Neural progenitor cell (in vitro differentiated cells): ENCODE data around the gene SPARCL1. TPM values are rescaled to one million over a fixed set of nuclear protein-coding genes. Genes with fewer than 3 reads are reported as not detected.

Source experiments
- DNase-seq: peaks from one replicate; pipeline ENCODE4 v3.0.0-alpha.2; 2016; ENCODE audit warnings: low spot score
- H2AFZ ChIP-seq: fragments of 200-600 bp; sonication (generic); replicated peaks from 2 replicates; pipeline ENCODE4 v1.6.1; 2016; ENCODE audit warnings: antibody characterized with exemption
- H3F3A ChIP-seq: fragments of 200-600 bp; sonication (generic); 2 replicates; pipeline ENCODE4 v1.6.1; 2016; ENCODE audit warnings: antibody characterized with exemption, low read depth
- H3K27ac ChIP-seq: fragments of 200-600 bp; sonication (generic); 2 replicates; pipeline ENCODE4 v1.5.1; 2016; ENCODE audit warnings: mild to moderate bottlenecking
- H3K27me3 ChIP-seq: fragments of 200-600 bp; sonication (generic); 2 replicates; pipeline ENCODE4 v1.6.1; 2016; ENCODE audit warnings: mild to moderate bottlenecking, moderate library complexity
- H3K36me3 ChIP-seq: fragments of 200-600 bp; sonication (generic); 2 replicates; pipeline ENCODE4 v1.5.1; 2016
- H3K4me1 ChIP-seq: fragments of 200-600 bp; sonication (generic); 2 replicates; pipeline ENCODE4 v1.6.1; 2016; ENCODE audit warnings: mixed run types
- H3K4me2 ChIP-seq: fragments of 200-600 bp; sonication (generic); 2 replicates; pipeline ENCODE4 v1.6.1; 2016
- H3K4me3 ChIP-seq: fragments of 200-600 bp; sonication (generic); 2 replicates; pipeline ENCODE4 v1.5.1; 2016
- H3K79me2 ChIP-seq: fragments of 200-600 bp; sonication (generic); 2 replicates; pipeline ENCODE4 v1.6.1; 2016; ENCODE audit warnings: low read depth
- H3K9ac ChIP-seq: fragments of 200-600 bp; sonication (generic); 2 replicates; pipeline ENCODE4 v1.6.1; 2016
- H3K9me3 ChIP-seq: fragments of 200-600 bp; sonication (generic); 2 replicates; pipeline ENCODE4 v1.5.1; 2016; ENCODE audit warnings: low read depth
- H4K20me1 ChIP-seq: fragments of 200-600 bp; sonication (generic); 2 replicates; pipeline ENCODE4 v1.6.1; 2016; ENCODE audit warnings: low read depth
- H3K27ac Mint-ChIP-seq: 3 replicates; pipeline ENCODE4 v1.8.0; 2021; ENCODE audit warnings: mixed read lengths
- H3K27me3 Mint-ChIP-seq: 2 replicates; pipeline ENCODE4 v1.8.0; 2022; ENCODE audit warnings: low read depth, mild to moderate bottlenecking, inconsistent platforms, moderate library complexity, mixed read lengths; ENCODE audit not compliant: insufficient read depth
- H3K36me3 Mint-ChIP-seq: 3 replicates; pipeline ENCODE4 v1.8.0; 2021; ENCODE audit warnings: mixed read lengths
- H3K4me1 Mint-ChIP-seq: 3 replicates; pipeline ENCODE4 v1.8.0; 2021; ENCODE audit warnings: mixed read lengths
- H3K4me3 Mint-ChIP-seq: 3 replicates; pipeline ENCODE4 v1.8.0; 2021; ENCODE audit warnings: mild to moderate bottlenecking, moderate library complexity, mixed read lengths
- H3K9me3 Mint-ChIP-seq: 3 replicates; pipeline ENCODE4 v1.8.0; 2020; ENCODE audit warnings: mixed read lengths
- CTCF ChIP-seq: fragments of 200-600 bp; sonication (generic); IDR thresholded peaks from 2 replicates; pipeline ENCODE4 v1.5.1; 2017; ENCODE audit warnings: antibody characterized with exemption, mild to moderate bottlenecking
- EZH2 ChIP-seq: fragments of 200-600 bp; sonication (generic); IDR thresholded peaks from 2 replicates; pipeline ENCODE4 v1.6.1; 2017; ENCODE audit warnings: antibody characterized with exemption, mild to moderate bottlenecking, moderate library complexity
- EZH2phosphoT487 ChIP-seq: fragments of 200-600 bp; sonication (generic); IDR thresholded peaks from 2 replicates; pipeline ENCODE4 v1.6.1; 2017; ENCODE audit warnings: antibody characterized with exemption
- total RNA-seq: library from RNA; depleted of rRNA; stranded (reverse); fragments of >200 nt; gene quantifications from 2 replicates; pipeline ENCODE4 v1.2.3, GENCODE V29; 2015; ENCODE audit warnings: low replicate concordance

Gene SPARCL1
- total RNA-seq, 1 donor from 2014 or later, result not detected

- H3K9me3 Mint-ChIP-seq, result no peaks in the 10 kb centered on the region
- no peak overlapping the region for H3K4me3 ChIP-seq
- H3K4me1 ChIP-seq, result no peaks in the 10 kb centered on the region
- H3K27me3 Mint-ChIP-seq, result no peaks in the 10 kb centered on the region
- no peak overlapping the region for H3K4me2 ChIP-seq
- no peaks in the 10 kb centered on the region for H3F3A ChIP-seq
- no peak overlapping the region for H3K27ac Mint-ChIP-seq
- no peak for DNase-seq
- peaks cover 80% of the 10 kb centered on the region for H3K79me2 ChIP-seq
- H3K27ac ChIP-seq, result no peak overlapping the region
- TF ChIP-seq CTCF (no peak), EZH2phosphoT487 (no peak), EZH2 (no peak)
- no peaks in the 10 kb centered on the region for H3K36me3 ChIP-seq
- H2AFZ ChIP-seq, result no peak overlapping the region
- no peaks in the 10 kb centered on the region for H4K20me1 ChIP-seq
- no peak overlapping the region for H3K9ac ChIP-seq
- no peaks in the 10 kb centered on the region for H3K4me1 Mint-ChIP-seq
- H3K27me3 ChIP-seq, result no peaks in the 10 kb centered on the region
- no peaks in the 10 kb centered on the region for H3K9me3 ChIP-seq
- H3K36me3 Mint-ChIP-seq, result no peaks in the 10 kb centered on the region
- H3K4me3 Mint-ChIP-seq, result no peak overlapping the region
These were observed 99.1 kb downstream of the SPARCL1 start for GRCh38 chr4:87430038-87430437.

GRCh38 chr4:87428979-87429378, 100.2 kb downstream of the SPARCL1 start:
- no peaks in the 10 kb centered on the region for H3K9me3 Mint-ChIP-seq
- Histone ChIP-seq H2AFZ (no peak overlapping the region), H3K4me1 (no peaks in the 10 kb centered on the region), H3K79me2 (peaks cover 87% of the 10 kb centered on the region), H3K36me3 (no peaks in the 10 kb centered on the region), H4K20me1 (no peaks in the 10 kb centered on the region), H3K4me2 (no peak overlapping the region), H3K4me3 (no peak overlapping the region), H3K9ac (no peak overlapping the region), H3K27me3 (no peaks in the 10 kb centered on the region), H3K27ac (no peak overlapping the region), H3K9me3 (no peaks in the 10 kb centered on the region), H3F3A (no peaks in the 10 kb centered on the region)
- H3K4me3 Mint-ChIP-seq, result no peak overlapping the region
- no peaks in the 10 kb centered on the region for H3K27me3 Mint-ChIP-seq
- no peak for DNase-seq
- H3K36me3 Mint-ChIP-seq, result peaks cover 3% of the 10 kb centered on the region
- H3K27ac Mint-ChIP-seq, result no peak overlapping the region
- TF ChIP-seq CTCF, result no peak
- no peak for TF ChIP-seq EZH2
- TF ChIP-seq EZH2phosphoT487, result no peak
- H3K4me1 Mint-ChIP-seq, result peaks cover 5% of the 10 kb centered on the region

- Mint-ChIP-seq H3K9me3 (no peaks in the 10 kb centered on the region), H3K4me3 (no peak overlapping the region), H3K36me3 (peaks cover 3% of the 10 kb centered on the region), H3K4me1 (peaks cover 11% of the 10 kb centered on the region), H3K27ac (no peak overlapping the region), H3K27me3 (no peaks in the 10 kb centered on the region)
- Histone ChIP-seq H3K36me3 (no peaks in the 10 kb centered on the region), H3K27me3 (no peaks in the 10 kb centered on the region), H3K9ac (no peak overlapping the region), H2AFZ (no peak overlapping the region), H3K4me3 (no peak overlapping the region), H3K79me2 (peaks cover 84% of the 10 kb centered on the region), H3K27ac (no peak overlapping the region), H4K20me1 (no peaks in the 10 kb centered on the region), H3K4me2 (no peak overlapping the region), H3F3A (peaks cover 4% of the 10 kb centered on the region), H3K9me3 (no peaks in the 10 kb centered on the region), H3K4me1 (peaks cover 8% of the 10 kb centered on the region)
- TF ChIP-seq EZH2phosphoT487 (no peak), EZH2 (no peak), CTCF (no peak)
- DNase-seq, result no peak
These were observed 101.7 kb downstream of the SPARCL1 start for GRCh38 chr4:87427518-87427868.
